ENCODE data around the gene ZNF579. TPM values are rescaled to one million over a fixed set of nuclear protein-coding genes. Genes with fewer than 3 reads are reported as not detected.
A peak's percentile ranks its signal among the peaks of the same experiment; 100 is the strongest.

ZNF579 gene
- total and polyA plus RNA-seq, 10 donors = 0.72 to 10.6 (median 5.7) TPM

- peak overlapping the region in 1 of 8 donors; percentile 39 for H3K4me3 ChIP-seq
- TF ChIP-seq CTCF (IDR thresholded peaks at IDR 0.05 in 8 of 11, conservative IDR thresholded peaks at IDR 0.05 in 3 of 11) (no peak), POLR2AphosphoS5 (IDR thresholded peaks at IDR 0.05) (peak in 2 of 3 donors; percentile 27 to 58)
- no peaks in the 10 kb centered on the region for H3K9me3 ChIP-seq
- no peaks in the 10 kb centered on the region for H3K27me3 ChIP-seq (replicated peaks in 1 of 7)
- no peak for DNase-seq
- intact Hi-C loops (cut with DNase I; ENCODE audit: low total_unique reads) = no loop called here
- WGBS, 5 donors = 65 to 83% (median 75%) methylated on average over 12 of the region's 12 CpGs
- peak overlapping the region in 7 of 8 donors; percentile 39 to 95 (median 69) for H3K27ac ChIP-seq
- peaks cover 0 to 51% (median 26%) of the 10 kb centered on the region in 6 donors for H3K36me3 ChIP-seq
- peaks cover 0 to 95% (median 35%) of the 10 kb centered on the region in 6 donors for H3K4me1 ChIP-seq
These were observed 40.0 kb upstream of the ZNF579 start for GRCh38 chr19:55620410-55621204.

GRCh38 chr19:55619286-55619685, 38.6 kb upstream of the ZNF579 start:
- 54 to 80% (median 75%) methylated on average over 3 of the region's 3 CpGs for WGBS, 5 donors
- Histone ChIP-seq H3K4me1 (peaks cover 0 to 87% (median 26%) of the 10 kb centered on the region in 6 donors), H3K36me3 (peaks cover 0 to 65% (median 38%) of the 10 kb centered on the region in 6 donors), H3K27ac (peak overlapping the region in 7 of 8 donors; percentile 8 to 95 (median 69)), H3K27me3 (replicated peaks in 1 of 7) (no peaks in the 10 kb centered on the region), H3K4me3 (no peak overlapping the region), H3K9me3 (no peaks in the 10 kb centered on the region)
- DNase-seq = no peak
- TF ChIP-seq POLR2A (IDR thresholded peaks at IDR 0.05) = no peak
- TF ChIP-seq CTCF (IDR thresholded peaks at IDR 0.05 in 8 of 11, conservative IDR thresholded peaks at IDR 0.05 in 3 of 11) = no peak
- intact Hi-C loops (cut with DNase I; ENCODE audit: low total_unique reads) = no loop called here

- Histone ChIP-seq H3K4me1 (peaks cover under 1 to 88% (median 21%) of the 10 kb centered on the region in 6 donors), H3K4me3 (no peak overlapping the region), H3K36me3 (peaks cover 0 to 73% (median 44%) of the 10 kb centered on the region in 6 donors), H3K27ac (peak overlapping the region in 4 of 8 donors; percentile 11 to 95 (median 84)), H3K27me3 (replicated peaks in 1 of 7) (no peaks in the 10 kb centered on the region), H3K9me3 (no peaks in the 10 kb centered on the region)
- DNase-seq = no peak
- TF ChIP-seq POLR2A (IDR thresholded peaks at IDR 0.05) (no peak), POLR2AphosphoS5 (IDR thresholded peaks at IDR 0.05) (no peak), CTCF (IDR thresholded peaks at IDR 0.05 in 8 of 11, conservative IDR thresholded peaks at IDR 0.05 in 3 of 11) (no peak)
- 80 to 94% (median 84%) methylated on average over 7 of the region's 7 CpGs for WGBS, 5 donors
- intact Hi-C loops (cut with DNase I; ENCODE audit: low total_unique reads) = no loop called here
These were observed 37.8 kb upstream of the ZNF579 start for GRCh38 chr19:55618426-55618825.

- WGBS, 5 donors = 60 to 87% (median 78%) methylated on average over 4 to 8 of the region's 8 CpGs
- no peaks in the 10 kb centered on the region for H3K9me3 ChIP-seq
- no peak overlapping the region for H3K4me3 ChIP-seq
- intact Hi-C loops (cut with DNase I; ENCODE audit: low total_unique reads) = no loop called here
- no peak for TF ChIP-seq CTCF (IDR thresholded peaks at IDR 0.05 in 8 of 11, conservative IDR thresholded peaks at IDR 0.05 in 3 of 11)
- TF ChIP-seq POLR2AphosphoS5 (IDR thresholded peaks at IDR 0.05) = peak in 2 of 3 donors; percentile 39 to 49
- TF ChIP-seq POLR2A (IDR thresholded peaks at IDR 0.05) = no peak
- no peaks in the 10 kb centered on the region for H3K27me3 ChIP-seq (replicated peaks in 1 of 7)
- peaks cover 0 to 75% (median 45%) of the 10 kb centered on the region in 6 donors for H3K36me3 ChIP-seq
- no peak for DNase-seq
- H3K27ac ChIP-seq = peak overlapping the region in 5 of 8 donors; percentile 36 to 95 (median 82)
- H3K4me1 ChIP-seq = peaks cover 9 to 88% (median 23%) of the 10 kb centered on the region in 6 donors
These were observed 36.8 kb upstream of the ZNF579 start for GRCh38 chr19:55617426-55617825.
